ENCODE data around the gene PPP4R1.
A peak's percentile ranks its signal among the peaks of the same experiment; 100 is the strongest.

The PPP4R1 gene

DNA sequence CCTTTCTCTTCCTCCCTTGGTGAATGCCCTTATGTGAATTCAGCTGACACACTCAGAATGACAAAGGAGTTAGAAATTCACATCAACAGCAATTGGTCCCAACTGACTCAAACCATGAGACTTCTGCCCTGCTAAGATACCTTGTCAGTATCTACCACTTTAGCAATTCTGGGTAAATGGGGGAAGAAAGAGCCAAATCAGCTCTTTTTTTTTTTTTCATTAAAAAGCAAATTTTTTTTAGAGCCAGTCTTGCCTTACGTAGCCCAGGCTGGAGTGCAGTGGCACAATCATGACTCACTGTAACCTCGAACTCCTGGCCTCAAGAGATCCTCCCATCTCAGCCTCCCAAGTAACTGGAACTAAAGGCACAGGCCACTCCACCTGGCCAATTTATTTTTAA is 1.7 kb upstream of the PPP4R1 start:
- TF ChIP-seq, protein P1, sequence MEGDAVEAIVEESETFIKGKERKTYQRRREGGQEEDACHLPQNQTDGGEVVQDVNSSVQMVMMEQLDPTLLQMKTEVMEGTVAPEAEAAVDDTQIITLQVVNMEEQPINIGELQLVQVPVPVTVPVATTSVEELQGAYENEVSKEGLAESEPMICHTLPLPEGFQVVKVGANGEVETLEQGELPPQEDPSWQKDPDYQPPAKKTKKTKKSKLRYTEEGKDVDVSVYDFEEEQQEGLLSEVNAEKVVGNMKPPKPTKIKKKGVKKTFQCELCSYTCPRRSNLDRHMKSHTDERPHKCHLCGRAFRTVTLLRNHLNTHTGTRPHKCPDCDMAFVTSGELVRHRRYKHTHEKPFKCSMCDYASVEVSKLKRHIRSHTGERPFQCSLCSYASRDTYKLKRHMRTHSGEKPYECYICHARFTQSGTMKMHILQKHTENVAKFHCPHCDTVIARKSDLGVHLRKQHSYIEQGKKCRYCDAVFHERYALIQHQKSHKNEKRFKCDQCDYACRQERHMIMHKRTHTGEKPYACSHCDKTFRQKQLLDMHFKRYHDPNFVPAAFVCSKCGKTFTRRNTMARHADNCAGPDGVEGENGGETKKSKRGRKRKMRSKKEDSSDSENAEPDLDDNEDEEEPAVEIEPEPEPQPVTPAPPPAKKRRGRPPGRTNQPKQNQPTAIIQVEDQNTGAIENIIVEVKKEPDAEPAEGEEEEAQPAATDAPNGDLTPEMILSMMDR (IDR thresholded peaks at IDR 0.05): no peak
- peak overlapping the region in 1 of 2 donors; percentile 99 for H3K27ac ChIP-seq
- no peak for DNase-seq (ENCODE audit: low spot score)
- no peak overlapping the region for H3K4me3 ChIP-seq

DNA sequence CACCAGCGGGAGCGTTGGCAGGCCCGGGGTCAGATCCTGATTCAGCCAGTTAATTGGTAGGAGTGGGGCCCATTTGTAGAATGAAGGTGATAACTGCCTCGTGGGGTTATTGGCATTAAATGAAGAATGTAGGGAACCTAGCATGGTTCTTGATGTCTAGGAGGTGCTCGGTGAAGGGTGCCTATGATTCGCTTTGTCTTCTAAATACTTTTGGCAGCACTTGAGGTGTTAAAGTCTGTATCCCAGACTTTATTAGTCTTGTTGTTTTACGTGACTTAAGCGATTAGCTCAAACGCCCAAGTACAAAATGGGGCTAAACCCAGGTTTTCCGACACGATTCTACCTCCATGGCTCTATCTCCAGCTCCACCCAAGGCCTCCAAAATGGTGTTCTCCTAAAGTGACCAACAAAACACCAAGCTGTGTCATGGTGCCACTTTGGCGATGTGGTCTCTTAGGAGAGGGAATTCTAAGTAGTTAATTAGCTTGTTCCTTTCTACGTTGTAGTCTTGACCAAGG is 980 bp upstream of the PPP4R1 start:
- Histone ChIP-seq H3K4me3 (peak overlapping the region; percentile 95), H3K27ac (peak overlapping the region; percentile 99)
- no peak for DNase-seq (ENCODE audit: low spot score)
- TF ChIP-seq, protein P1 (IDR thresholded peaks at IDR 0.05): no peak

DNA sequence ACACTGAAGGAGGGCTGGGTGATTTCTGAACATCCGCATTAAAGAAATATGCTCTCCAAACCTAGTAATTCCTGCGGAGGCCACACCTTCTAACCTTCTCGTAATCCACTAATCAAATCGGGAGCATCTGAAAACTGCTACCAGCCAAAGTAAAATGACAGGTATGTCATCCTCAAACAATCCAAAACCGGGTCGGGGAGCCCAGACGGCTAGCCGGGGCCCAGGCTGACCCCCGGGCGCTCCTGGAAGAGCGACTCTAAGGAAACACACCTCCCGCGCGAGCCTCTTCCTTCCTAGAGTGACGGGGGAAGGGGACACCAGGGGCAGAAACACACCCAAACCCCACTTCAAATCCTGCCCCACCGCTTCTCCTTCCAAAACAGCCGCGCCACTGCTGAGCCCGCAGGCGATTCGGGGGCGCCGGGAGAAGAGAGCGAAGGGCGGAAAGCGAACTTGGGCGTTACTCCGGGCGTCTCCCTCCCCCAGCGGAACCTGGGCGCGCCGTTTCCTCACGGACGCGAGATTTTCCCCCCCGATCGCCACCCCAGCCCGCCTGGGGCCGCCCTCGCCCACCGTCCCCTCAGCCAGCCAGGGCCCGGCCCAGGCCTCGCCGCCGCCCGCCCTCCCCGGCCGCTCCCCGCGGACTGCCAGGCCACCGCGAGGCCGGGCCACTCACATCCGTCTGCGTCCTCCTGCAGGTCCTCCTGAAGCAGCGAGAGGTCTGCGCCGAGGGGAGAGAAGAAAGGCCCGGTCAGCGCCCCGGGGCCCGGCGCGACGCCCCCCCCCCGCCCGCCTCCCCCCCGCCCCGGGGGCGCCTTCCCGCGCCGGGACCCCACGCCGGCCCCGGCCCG is 584 bp downstream of the PPP4R1 start:
- H3K4me3 ChIP-seq: peak overlapping the region; percentile 95
- peak overlapping the region; percentile 97 to 99 for H3K27ac ChIP-seq
- peak; percentile 81 for DNase-seq (ENCODE audit: low spot score)
- TF ChIP-seq, protein P1 (IDR thresholded peaks at IDR 0.05): no peak

DNA sequence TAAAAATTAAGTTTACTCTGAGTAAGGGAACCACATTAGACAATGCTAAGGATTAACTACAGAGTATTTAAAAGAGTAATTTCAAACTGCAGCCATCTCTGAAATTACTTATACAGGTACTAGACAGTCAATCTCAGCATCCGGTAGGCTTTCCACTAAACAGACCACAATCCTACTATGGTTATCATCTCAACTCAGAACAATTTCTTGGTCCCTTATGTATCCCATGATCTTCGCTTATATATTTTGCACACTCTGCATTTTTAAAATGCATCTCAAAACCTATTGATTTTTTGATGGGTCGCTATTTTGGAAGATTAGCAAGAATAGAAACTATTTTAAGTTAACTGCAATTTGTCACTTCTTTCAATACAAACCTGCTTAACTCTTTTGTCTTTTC is 1.4 kb downstream of the PPP4R1 start:
- H3K4me3 ChIP-seq: peak overlapping the region; percentile 95
- peak overlapping the region in 1 of 2 donors; percentile 97 for H3K27ac ChIP-seq
- TF ChIP-seq, protein P1 (IDR thresholded peaks at IDR 0.05): no peak
- no peak for DNase-seq (ENCODE audit: low spot score)

DNA sequence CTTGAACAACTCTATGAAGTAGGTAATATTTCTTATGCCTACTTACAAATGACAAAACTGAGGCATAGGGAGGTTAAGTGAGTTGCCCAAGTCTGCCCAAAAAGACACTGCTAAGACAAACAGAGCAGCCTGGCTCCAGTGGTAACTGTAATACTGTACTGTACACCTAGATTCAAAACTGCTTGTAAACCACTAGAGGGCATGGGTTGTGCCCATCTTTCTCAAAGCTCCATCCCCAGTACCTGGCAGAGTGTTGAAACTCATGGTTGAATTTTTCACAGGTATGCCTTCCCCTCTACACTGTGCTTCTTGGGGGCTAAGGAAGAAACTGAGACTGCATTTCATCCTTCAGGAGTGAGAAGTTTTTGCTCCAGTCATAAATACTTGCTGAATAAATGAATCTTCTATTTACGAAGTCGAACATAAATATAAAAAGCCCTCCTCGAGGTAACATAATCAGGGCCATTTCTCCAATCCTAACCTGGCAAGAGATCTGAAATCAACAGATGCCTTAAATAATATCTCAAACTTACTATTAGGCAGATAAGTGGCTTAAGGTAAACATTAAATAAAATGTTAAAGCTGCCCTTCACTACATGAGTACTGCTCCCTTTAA is 2.0 kb downstream of the PPP4R1 start:
- Histone ChIP-seq H3K4me3 (peak overlapping the region; percentile 95), H3K27ac (peak overlapping the region in 1 of 2 donors; percentile 5)
- TF ChIP-seq, protein P1 (IDR thresholded peaks at IDR 0.05): peak; percentile 33
- no peak for DNase-seq (ENCODE audit: low spot score)

DNA sequence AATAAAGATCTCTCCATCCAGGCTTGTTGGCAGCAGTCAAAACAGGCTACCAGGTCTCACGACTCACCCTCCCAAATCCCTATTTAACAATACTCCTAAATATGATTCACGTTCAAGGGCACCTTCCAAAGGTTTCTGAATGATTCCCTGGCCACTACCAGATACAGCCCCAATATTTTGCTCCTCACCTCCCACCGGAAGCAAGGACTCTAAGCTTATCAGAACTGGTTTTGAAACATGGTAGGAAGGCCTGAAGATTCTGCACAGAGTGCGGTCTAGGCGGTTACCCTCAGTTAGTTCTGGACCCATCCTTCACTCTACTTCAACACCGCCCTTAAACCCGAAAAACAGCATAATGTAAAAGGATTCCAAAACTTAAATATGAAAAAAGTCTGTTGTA is 5.2 kb downstream of the PPP4R1 start:
- H3K27ac ChIP-seq: no peak overlapping the region
- DNase-seq (ENCODE audit: low spot score): no peak
- TF ChIP-seq, protein P1 (IDR thresholded peaks at IDR 0.05): no peak
- H3K4me3 ChIP-seq: no peak overlapping the region

All from coronary artery (tissue), 2 donors.